ENCODE measurements around the gene CCR5AS.

Gene CCR5AS

GRCh38 chr3:46406788-46407611 lies at the start of gene CCR5AS, which contains the start of gene CCRL2:
Gene CCR5AS (minus strand): TSS chr3:46407066.
Gene CCRL2 (plus strand): TSS chr3:46407259. CDS start chr3:46408080, 821 bp downstream.
- H3K36me3 ChIP-seq = no peaks in the 10 kb centered on the region
- peak within 1 kb of the TSS; percentile 29 for H3K4me3 ChIP-seq
- no peaks in the 10 kb centered on the region for H3K27me3 ChIP-seq
- H3K9me3 ChIP-seq = no peaks in the 10 kb centered on the region
- H3K27ac ChIP-seq = peak within 1 kb of the TSS; percentile 76
- DNase-seq (ENCODE audit: low spot score in 2 of 2) = no peak
- 66% methylated on average over 17 of the region's 20 CpGs for WGBS
- H3K4me1 ChIP-seq = peaks cover 13% of the 10 kb centered on the region
- TF ChIP-seq CTCF (IDR thresholded peaks at IDR 0.05) (no peak), POLR2A (IDR thresholded peaks at IDR 0.05) (peak in 1 of 2 donors; percentile 38)

- TF ChIP-seq CTCF (IDR thresholded peaks at IDR 0.05) = no peak
- TF ChIP-seq POLR2AphosphoS5 (IDR thresholded peaks at IDR 0.05) = no peak
- TF ChIP-seq EP300 (IDR thresholded peaks at IDR 0.05) = no peak
- H3K27ac ChIP-seq = no peak overlapping the region
- WGBS = 91% methylated on average over 14 of the region's 14 CpGs
- peaks cover 4% of the 10 kb centered on the region for H3K27me3 ChIP-seq
- no peaks in the 10 kb centered on the region for H3K9me3 ChIP-seq
- H3K4me3 ChIP-seq = no peak overlapping the region
- no peaks in the 10 kb centered on the region for H3K4me1 ChIP-seq
- no peaks in the 10 kb centered on the region for H3K36me3 ChIP-seq
- peak in 1 of 2 donors; percentile 68 for DNase-seq (ENCODE audit: low spot score in 2 of 2)
These were observed 49.3 kb upstream of the CCR5AS start for GRCh38 chr3:46456118-46456517.

- TF ChIP-seq POLR2A (IDR thresholded peaks at IDR 0.05) (no peak), POLR2AphosphoS5 (IDR thresholded peaks at IDR 0.05) (no peak), EP300 (IDR thresholded peaks at IDR 0.05) (no peak), CTCF (IDR thresholded peaks at IDR 0.05) (no peak)
- no peak for DNase-seq (ENCODE audit: low spot score in 2 of 2)
- H3K27ac ChIP-seq = no peak overlapping the region
- H3K27me3 ChIP-seq = peaks cover 4% of the 10 kb centered on the region
- H3K36me3 ChIP-seq = no peaks in the 10 kb centered on the region
- 93% methylated on average over 14 of the region's 21 CpGs for WGBS
- no peaks in the 10 kb centered on the region for H3K4me1 ChIP-seq
- no peaks in the 10 kb centered on the region for H3K9me3 ChIP-seq
- no peak overlapping the region for H3K4me3 ChIP-seq
These were observed 48.6 kb upstream of the CCR5AS start for GRCh38 chr3:46455231-46456115.

- TF ChIP-seq POLR2A (IDR thresholded peaks at IDR 0.05) = no peak
- no peak for TF ChIP-seq CTCF (IDR thresholded peaks at IDR 0.05)
- TF ChIP-seq EP300 (IDR thresholded peaks at IDR 0.05) = no peak
- TF ChIP-seq POLR2AphosphoS5 (IDR thresholded peaks at IDR 0.05) = no peak
- WGBS = 87% methylated on average over 7 of the region's 7 CpGs
- Histone ChIP-seq H3K4me1 (no peaks in the 10 kb centered on the region), H3K4me3 (no peak overlapping the region), H3K36me3 (no peaks in the 10 kb centered on the region), H3K27ac (no peak overlapping the region), H3K27me3 (no peaks in the 10 kb centered on the region), H3K9me3 (no peaks in the 10 kb centered on the region)
- peak in 1 of 2 donors; percentile 11 for DNase-seq (ENCODE audit: low spot score in 2 of 2)
These were observed 47.7 kb upstream of the CCR5AS start for GRCh38 chr3:46454606-46455005.

GRCh38 chr3:46454209-46454595 lies 47.3 kb upstream of the CCR5AS start:
- no peak for TF ChIP-seq POLR2AphosphoS5 (IDR thresholded peaks at IDR 0.05)

More at GRCh38 chr3:46454209-46454595, 47.3 kb upstream of the CCR5AS start:
- Histone ChIP-seq H3K4me3 (no peak overlapping the region), H3K27me3 (no peaks in the 10 kb centered on the region), H3K4me1 (no peaks in the 10 kb centered on the region), H3K27ac (no peak overlapping the region), H3K9me3 (no peaks in the 10 kb centered on the region), H3K36me3 (no peaks in the 10 kb centered on the region)
- WGBS = 59% methylated on average over 3 of the region's 3 CpGs
- no peak for DNase-seq (ENCODE audit: low spot score in 2 of 2)

Data from suprapubic skin (tissue), 4 donors.